CD4-positive, alpha-beta T cell (primary cell): ENCODE results near the gene NUAK1. TPM values are rescaled to one million over a fixed set of nuclear protein-coding genes. Genes with fewer than 3 reads are reported as not detected.

ENCODE experiments used
- ATAC-seq: fragments of 200-7000 bp; cut with Tn5 transposase; one replicate; pipeline ENCODE4 v1.10.0; 2022; ENCODE audit warnings: mild to moderate bottlenecking; ENCODE audit not compliant: poor library complexity
- CTCF ChIA-PET: fragments of 350-600 bp; sonication (Branson Sonifier 250); formaldehyde crosslinking; loops from one replicate; lab custom pipeline; 2021; ENCODE audit warnings: antibody characterized with exemption, inconsistent platforms; lab: Charles Lee
- POLR2A ChIA-PET: fragments of 350-600 bp; sonication (Branson Sonifier 250); formaldehyde crosslinking; loops from one replicate; lab custom pipeline; 2021; ENCODE audit warnings: antibody characterized with exemption, inconsistent platforms; lab: Charles Lee
- DNase-seq, 14 experiments: peaks; one replicate each; pipeline ENCODE4 v3.0.0-alpha.2; 2013 to 2020; ENCODE audit warnings: mixed read lengths in 2 of 14
- H3K27ac ChIP-seq, 2 donors: one replicate each; pipeline versions ENCODE4 v1.5.1 to v1.7.0; 2013; ENCODE audit warnings: low read length in 2 of 2, low read depth in 1 of 2, mild to moderate bottlenecking in 1 of 2
- H3K27me3 ChIP-seq, 2 experiments: 1 replicate in 1 of 2; 2 replicates in 1 of 2; pipeline versions ENCODE4 v1.6.1 to v1.7.0; 2013; ENCODE audit warnings: low read length in 2 of 2, control low read depth in 1 of 2, mild to moderate bottlenecking in 1 of 2, moderate library complexity in 1 of 2; ENCODE audit not compliant: insufficient read depth in 2 of 2, control insufficient read depth in 1 of 2
- H3K36me3 ChIP-seq: one replicate; pipeline ENCODE4 v1.6.1; 2013; ENCODE audit warnings: low read length, control low read depth; ENCODE audit not compliant: insufficient read depth
- H3K4me1 ChIP-seq: one replicate; pipeline ENCODE4 v1.6.1; 2013; ENCODE audit warnings: low read length, control low read depth; ENCODE audit not compliant: insufficient read depth
- H3K4me3 ChIP-seq: one replicate; pipeline ENCODE4 v1.5.1; 2013; ENCODE audit warnings: mild to moderate bottlenecking, low read length, moderate library complexity
- H3K9me3 ChIP-seq, 2 experiments: 1 replicate in 1 of 2; 2 replicates in 1 of 2; pipeline versions ENCODE4 v1.6.1 to v1.7.0; 2013; ENCODE audit warnings: low read length in 2 of 2, mild to moderate bottlenecking in 2 of 2, control low read depth in 1 of 2, moderate library complexity in 1 of 2; ENCODE audit not compliant: control insufficient read depth in 1 of 2, insufficient read depth in 1 of 2
- H3K27ac Mint-ChIP-seq: one replicate; pipeline ENCODE4 v1.8.0; 2020; ENCODE audit warnings: mixed read lengths
- H3K27me3 Mint-ChIP-seq: one replicate; pipeline ENCODE4 v1.8.0; 2021; ENCODE audit warnings: mixed read lengths
- H3K36me3 Mint-ChIP-seq: one replicate; pipeline ENCODE4 v1.8.0; 2021; ENCODE audit warnings: low read depth, mixed read lengths
- H3K4me1 Mint-ChIP-seq: one replicate; pipeline ENCODE4 v1.8.0; 2021; ENCODE audit warnings: low read depth, mixed read lengths
- H3K4me3 Mint-ChIP-seq: one replicate; pipeline ENCODE4 v1.8.0; 2020; ENCODE audit warnings: mild to moderate bottlenecking, mixed read lengths
- H3K9me3 Mint-ChIP-seq: one replicate; pipeline ENCODE4 v1.8.0; 2020; ENCODE audit warnings: mixed read lengths
- CTCF ChIP-seq: fragments of 200-600 bp; IDR thresholded peaks from one replicate; pipeline ENCODE4 v1.8.0; 2022; ENCODE audit warnings: antibody characterized with exemption, mild to moderate bottlenecking
- intact Hi-C, 2 experiments: fragments of 100-400 bp; cut with DNase I in 1 of 2; cut with micrococcal nuclease in 1 of 2; formaldehyde crosslinking; loops; one replicate each; pipeline versions ENCODE4 v1.15.1 to v1.9.0; 2023 to 2025; cut with DNase I, micrococcal nuclease
- total RNA-seq, 174 experiments: library from RNA in 2 of 174; stranded (reverse) in 2 of 174; gene quantifications; one replicate each; pipeline ENCODE4 v1.2.3 and lab custom pipeline; 2021 to 2026

Gene NUAK1
- total RNA-seq, 2 experiments from 2014 or later, result 0.16 TPM; not detected in 1

- Histone ChIP-seq H3K9me3 (no peaks in the 10 kb centered on the region), H3K27me3 (peaks cover 8 to 23% of the 10 kb centered on the region in 2 experiments), H3K4me3 (no peak overlapping the region), H3K4me1 (peaks cover 6% of the 10 kb centered on the region), H3K27ac (no peak overlapping the region), H3K36me3 (no peaks in the 10 kb centered on the region)
- H3K27ac Mint-ChIP-seq, result no peak overlapping the region
- no peaks in the 10 kb centered on the region for H3K9me3 Mint-ChIP-seq
- ChIA-PET POLR2A (no interaction called here), CTCF (no interaction called here)
- H3K27me3 Mint-ChIP-seq, result peaks cover 71% of the 10 kb centered on the region
- ATAC-seq, result no peak
- peaks cover 7% of the 10 kb centered on the region for H3K4me1 Mint-ChIP-seq
- no peaks in the 10 kb centered on the region for H3K36me3 Mint-ChIP-seq
- intact Hi-C loops, result no loop called here
- TF ChIP-seq CTCF, result no peak
- no peak overlapping the region for H3K4me3 Mint-ChIP-seq
- DNase-seq, result no peak
These were observed 7.1 kb downstream of the NUAK1 start for GRCh38 chr12:106131676-106132075.

GRCh38 chr12:106130474-106131113, 8.2 kb downstream of the NUAK1 start:
- no peak overlapping the region for H3K27ac ChIP-seq
- H3K27me3 Mint-ChIP-seq, result peaks cover 60% of the 10 kb centered on the region
- no peak overlapping the region for H3K27ac Mint-ChIP-seq
- H3K27me3 ChIP-seq, result peaks cover 3 to 14% of the 10 kb centered on the region in 2 experiments
- no peaks in the 10 kb centered on the region for H3K4me1 Mint-ChIP-seq
- ChIA-PET CTCF (no interaction called here), POLR2A (no interaction called here)
- intact Hi-C loops, result no loop called here
- no peak for TF ChIP-seq CTCF
- H3K36me3 ChIP-seq, result no peaks in the 10 kb centered on the region
- no peaks in the 10 kb centered on the region for H3K9me3 ChIP-seq
- no peaks in the 10 kb centered on the region for H3K36me3 Mint-ChIP-seq
- H3K4me3 Mint-ChIP-seq, result no peak overlapping the region
- no peak for ATAC-seq
- no peaks in the 10 kb centered on the region for H3K9me3 Mint-ChIP-seq
- no peak for DNase-seq
- no peaks in the 10 kb centered on the region for H3K4me1 ChIP-seq
- H3K4me3 ChIP-seq, result no peak overlapping the region

GRCh38 chr12:106128585-106129328, 10.0 kb downstream of the NUAK1 start:
- Histone ChIP-seq H3K4me3 (no peak overlapping the region), H3K36me3 (no peaks in the 10 kb centered on the region), H3K4me1 (no peaks in the 10 kb centered on the region), H3K27ac (no peak overlapping the region), H3K9me3 (no peaks in the 10 kb centered on the region), H3K27me3 (peaks cover 0 to 6% of the 10 kb centered on the region in 2 experiments)
- peaks cover 44% of the 10 kb centered on the region for H3K27me3 Mint-ChIP-seq
- intact Hi-C loops, result no loop called here
- no peak overlapping the region for H3K27ac Mint-ChIP-seq
- CTCF ChIA-PET, result no interaction called here
- no peak overlapping the region for H3K4me3 Mint-ChIP-seq
- no peaks in the 10 kb centered on the region for H3K36me3 Mint-ChIP-seq
- H3K9me3 Mint-ChIP-seq, result no peaks in the 10 kb centered on the region
- POLR2A ChIA-PET, result no interaction called here
- ATAC-seq, result no peak
- TF ChIP-seq CTCF, result no peak
- no peak for DNase-seq
- no peaks in the 10 kb centered on the region for H3K4me1 Mint-ChIP-seq
